ENCODE results near the gene KLRF2. TPM values are rescaled to one million over a fixed set of nuclear protein-coding genes. Genes with fewer than 3 reads are reported as not detected.

The KLRF2 gene
- total RNA-seq, 1 experiment from 2014 or later, result not detected

GRCh38 chr12:9868311-9868801, 12.9 kb upstream of the KLRF2 start:
- H3K36me3 Mint-ChIP-seq (ENCODE audit: insufficient read depth, unreplicated experiment), result no peaks in the 10 kb centered on the region
- peaks cover 15% of the 10 kb centered on the region for H3K4me1 Mint-ChIP-seq (ENCODE audit: low read depth, unreplicated experiment)
- POLR2A ChIA-PET, result no interaction called here
- no peak for TF ChIP-seq CTCF (IDR thresholded peaks at IDR 0.05; ENCODE audit: insufficient read depth in 1 of 2, low read depth in 1 of 2, low read length in 1 of 2, severe bottlenecking in 1 of 2, unreplicated experiment in 1 of 2)
- intact Hi-C loops (cut with micrococcal nuclease; ENCODE audit: unreplicated experiment), result no loop called here
- BruUV-seq (replicated peaks), result no TSS peak
- H3K36me3 ChIP-seq (ENCODE audit: control insufficient read depth, insufficient read depth, low read length), result no peaks in the 10 kb centered on the region
- H3K4me3 ChIP-seq (ENCODE audit: low read depth, low read length), result no peak overlapping the region
- no peaks in the 10 kb centered on the region for H3K27me3 ChIP-seq (replicated peaks; ENCODE audit: control insufficient read depth, insufficient read depth, low read length)
- peaks cover 26% of the 10 kb centered on the region for H3K27me3 Mint-ChIP-seq (ENCODE audit: insufficient read depth, unreplicated experiment)
- DNase-seq, result no peak
- CTCF ChIA-PET, result no interaction called here
- H3K9me3 Mint-ChIP-seq (ENCODE audit: unreplicated experiment), result no peaks in the 10 kb centered on the region
- H3K9me3 ChIP-seq, result no peaks in the 10 kb centered on the region
- H3K4me1 ChIP-seq, result no peaks in the 10 kb centered on the region; the same call in 1 of the 2 replicates
- no peak overlapping the region for H3K4me3 Mint-ChIP-seq (ENCODE audit: unreplicated experiment)
- H3K27ac Mint-ChIP-seq (ENCODE audit: unreplicated experiment), result no peak overlapping the region

GRCh38 chr12:9868951-9869306, 12.4 kb upstream of the KLRF2 start:
- DNase-seq, result no peak
- Mint-ChIP-seq H3K36me3 (ENCODE audit: insufficient read depth, unreplicated experiment) (no peaks in the 10 kb centered on the region), H3K4me3 (ENCODE audit: unreplicated experiment) (no peak overlapping the region), H3K27me3 (ENCODE audit: insufficient read depth, unreplicated experiment) (peaks cover 22% of the 10 kb centered on the region), H3K4me1 (ENCODE audit: low read depth, unreplicated experiment) (peaks cover 15% of the 10 kb centered on the region), H3K27ac (ENCODE audit: unreplicated experiment) (no peak overlapping the region), H3K9me3 (ENCODE audit: unreplicated experiment) (no peaks in the 10 kb centered on the region)
- Histone ChIP-seq H3K9me3 (no peaks in the 10 kb centered on the region), H3K4me1 (no peaks in the 10 kb centered on the region; the same call in 1 of the 2 replicates), H3K27me3 (replicated peaks; ENCODE audit: control insufficient read depth, insufficient read depth, low read length) (no peaks in the 10 kb centered on the region), H3K36me3 (ENCODE audit: control insufficient read depth, insufficient read depth, low read length) (no peaks in the 10 kb centered on the region), H3K4me3 (ENCODE audit: low read depth, low read length) (no peak overlapping the region)
- no peak for TF ChIP-seq CTCF (IDR thresholded peaks at IDR 0.05; ENCODE audit: insufficient read depth in 1 of 2, low read depth in 1 of 2, low read length in 1 of 2, severe bottlenecking in 1 of 2, unreplicated experiment in 1 of 2)
- intact Hi-C loops (cut with micrococcal nuclease; ENCODE audit: unreplicated experiment), result no loop called here
- CTCF ChIA-PET, result no interaction called here
- POLR2A ChIA-PET, result no interaction called here
- BruUV-seq (replicated peaks), result no TSS peak

DNA sequence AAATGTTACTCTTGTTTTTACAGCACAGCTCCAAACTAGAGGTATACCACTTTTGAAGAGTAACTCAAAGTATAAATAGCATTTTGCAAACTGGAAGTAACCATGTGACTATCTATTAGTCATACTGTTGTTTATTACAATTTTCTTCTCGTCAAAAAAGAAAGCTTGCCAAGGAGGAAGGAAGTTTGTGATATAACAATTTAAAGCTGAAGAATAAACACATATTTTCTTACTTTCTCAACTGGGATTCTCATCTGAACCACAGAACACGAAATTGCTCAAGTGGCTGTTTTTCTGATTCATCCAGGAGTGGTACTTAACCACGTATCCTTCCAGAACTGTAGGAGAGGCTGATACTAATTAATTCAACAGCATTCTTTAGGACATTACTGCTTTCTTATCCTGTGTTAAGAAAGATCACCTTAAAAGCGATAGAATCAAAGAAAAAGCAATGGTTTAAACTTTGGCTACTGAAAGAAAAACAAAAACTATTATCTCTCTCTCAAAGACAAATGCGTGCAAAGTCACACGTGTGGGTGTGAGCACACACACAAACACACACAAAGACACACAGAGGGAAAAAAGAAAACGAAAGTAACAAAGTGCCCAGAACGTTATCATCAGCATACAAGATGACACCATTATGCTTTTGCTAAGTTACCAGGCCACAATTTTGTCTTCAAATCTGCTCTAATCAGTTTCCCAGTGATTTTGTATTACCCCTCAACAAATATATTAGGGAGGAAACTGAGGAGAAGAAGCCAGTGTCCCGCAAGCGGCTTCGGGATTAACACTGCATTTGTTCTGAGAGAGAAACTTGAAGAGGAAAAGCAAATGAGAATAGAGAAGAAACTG, 11.8 kb upstream of the KLRF2 start, which contains the start of gene CLEC2B:
CLEC2B (minus strand) TSS at position 48 of the 855 bp plus-strand sequence.
- intact Hi-C loops (cut with micrococcal nuclease; ENCODE audit: unreplicated experiment), result no loop called here
- Mint-ChIP-seq H3K9me3 (ENCODE audit: unreplicated experiment) (no peaks in the 10 kb centered on the region), H3K27me3 (ENCODE audit: insufficient read depth, unreplicated experiment) (peaks cover 17% of the 10 kb centered on the region), H3K36me3 (ENCODE audit: insufficient read depth, unreplicated experiment) (no peaks in the 10 kb centered on the region), H3K4me1 (ENCODE audit: low read depth, unreplicated experiment) (peaks cover 15% of the 10 kb centered on the region), H3K27ac (ENCODE audit: unreplicated experiment) (no peak within 1 kb of the TSS), H3K4me3 (ENCODE audit: unreplicated experiment) (peak within 1 kb of the TSS; percentile 40)
- TF ChIP-seq CTCF (IDR thresholded peaks at IDR 0.05; ENCODE audit: insufficient read depth in 1 of 2, low read depth in 1 of 2, low read length in 1 of 2, severe bottlenecking in 1 of 2, unreplicated experiment in 1 of 2), result no peak
- H3K4me1 ChIP-seq, result no peaks in the 10 kb centered on the region; the same call in 1 of the 2 replicates
- no peak within 1 kb of the TSS for H3K4me3 ChIP-seq (ENCODE audit: low read depth, low read length)
- CTCF ChIA-PET, result no interaction called here
- POLR2A ChIA-PET, result no interaction called here
- BruUV-seq (replicated peaks), result no TSS peak
- DNase-seq, result no peak
- no peaks in the 10 kb centered on the region for H3K9me3 ChIP-seq
- H3K36me3 ChIP-seq (ENCODE audit: control insufficient read depth, insufficient read depth, low read length), result no peaks in the 10 kb centered on the region
- H3K27me3 ChIP-seq (replicated peaks; ENCODE audit: control insufficient read depth, insufficient read depth, low read length), result no peaks in the 10 kb centered on the region

Data from Caco-2 (cell line).